ENCODE data around the gene PAAF1. TPM values are rescaled to one million over a fixed set of nuclear protein-coding genes. Genes with fewer than 3 reads are reported as not detected.
A peak's percentile ranks its signal among the peaks of the same experiment; 100 is the strongest.

Gene PAAF1
- total RNA-seq, 1 donor, result 5.4 TPM

GRCh38 chr11:73838443-73839122 lies 38.2 kb upstream of the PAAF1 start:
- Histone ChIP-seq H4K20me1 (ENCODE audit: insufficient read depth, low read length) (no peaks in the 10 kb centered on the region), H3K9me3 (ENCODE audit: low read depth, low read length) (no peaks in the 10 kb centered on the region), H3K36me3 (ENCODE audit: insufficient read depth, low read length) (no peaks in the 10 kb centered on the region), H3K4me1 (ENCODE audit: insufficient read depth, low read length) (peaks cover 10% of the 10 kb centered on the region), H2AFZ (ENCODE audit: low read length) (peak overlapping the region; percentile 18), H3K4me2 (ENCODE audit: insufficient read depth, low read length) (peak overlapping the region; percentile 16), H3K27me3 (ENCODE audit: insufficient read depth, low read length) (no peaks in the 10 kb centered on the region), H3K27ac (ENCODE audit: low read depth, low read length) (no peak overlapping the region), H3K4me3 (ENCODE audit: insufficient read depth, low read length) (no peak overlapping the region), H3K79me2 (ENCODE audit: insufficient read depth, low read length) (no peaks in the 10 kb centered on the region)
- TF ChIP-seq, protein P1, sequence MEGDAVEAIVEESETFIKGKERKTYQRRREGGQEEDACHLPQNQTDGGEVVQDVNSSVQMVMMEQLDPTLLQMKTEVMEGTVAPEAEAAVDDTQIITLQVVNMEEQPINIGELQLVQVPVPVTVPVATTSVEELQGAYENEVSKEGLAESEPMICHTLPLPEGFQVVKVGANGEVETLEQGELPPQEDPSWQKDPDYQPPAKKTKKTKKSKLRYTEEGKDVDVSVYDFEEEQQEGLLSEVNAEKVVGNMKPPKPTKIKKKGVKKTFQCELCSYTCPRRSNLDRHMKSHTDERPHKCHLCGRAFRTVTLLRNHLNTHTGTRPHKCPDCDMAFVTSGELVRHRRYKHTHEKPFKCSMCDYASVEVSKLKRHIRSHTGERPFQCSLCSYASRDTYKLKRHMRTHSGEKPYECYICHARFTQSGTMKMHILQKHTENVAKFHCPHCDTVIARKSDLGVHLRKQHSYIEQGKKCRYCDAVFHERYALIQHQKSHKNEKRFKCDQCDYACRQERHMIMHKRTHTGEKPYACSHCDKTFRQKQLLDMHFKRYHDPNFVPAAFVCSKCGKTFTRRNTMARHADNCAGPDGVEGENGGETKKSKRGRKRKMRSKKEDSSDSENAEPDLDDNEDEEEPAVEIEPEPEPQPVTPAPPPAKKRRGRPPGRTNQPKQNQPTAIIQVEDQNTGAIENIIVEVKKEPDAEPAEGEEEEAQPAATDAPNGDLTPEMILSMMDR (IDR thresholded peaks at IDR 0.05; ENCODE audit: extremely low read depth, low read depth, low read length), result no peak
- no peak for DNase-seq (ENCODE audit: insufficient read length, low spot score, missing footprints)

GRCh38 chr11:73839123-73839457 lies 37.7 kb upstream of the PAAF1 start:
- Histone ChIP-seq H2AFZ (ENCODE audit: low read length) (no peak overlapping the region), H3K27me3 (ENCODE audit: insufficient read depth, low read length) (no peaks in the 10 kb centered on the region), H3K9me3 (ENCODE audit: low read depth, low read length) (no peaks in the 10 kb centered on the region), H3K4me2 (ENCODE audit: insufficient read depth, low read length) (no peak overlapping the region), H3K4me1 (ENCODE audit: insufficient read depth, low read length) (peaks cover 10% of the 10 kb centered on the region), H3K36me3 (ENCODE audit: insufficient read depth, low read length) (no peaks in the 10 kb centered on the region), H4K20me1 (ENCODE audit: insufficient read depth, low read length) (no peaks in the 10 kb centered on the region), H3K27ac (ENCODE audit: low read depth, low read length) (no peak overlapping the region), H3K79me2 (ENCODE audit: insufficient read depth, low read length) (no peaks in the 10 kb centered on the region), H3K4me3 (ENCODE audit: insufficient read depth, low read length) (no peak overlapping the region)
- TF ChIP-seq, protein P1 (IDR thresholded peaks at IDR 0.05; ENCODE audit: extremely low read depth, low read depth, low read length), result no peak
- DNase-seq (ENCODE audit: insufficient read length, low spot score, missing footprints), result no peak

- DNase-seq (ENCODE audit: insufficient read length, low spot score, missing footprints), result peak; percentile 36
- Histone ChIP-seq H3K36me3 (ENCODE audit: insufficient read depth, low read length) (no peaks in the 10 kb centered on the region), H3K79me2 (ENCODE audit: insufficient read depth, low read length) (no peaks in the 10 kb centered on the region), H2AFZ (ENCODE audit: low read length) (no peak overlapping the region), H3K9me3 (ENCODE audit: low read depth, low read length) (no peaks in the 10 kb centered on the region), H3K4me2 (ENCODE audit: insufficient read depth, low read length) (no peak overlapping the region), H3K27ac (ENCODE audit: low read depth, low read length) (no peak overlapping the region), H3K27me3 (ENCODE audit: insufficient read depth, low read length) (no peaks in the 10 kb centered on the region), H3K4me1 (ENCODE audit: insufficient read depth, low read length) (peaks cover 3% of the 10 kb centered on the region), H3K4me3 (ENCODE audit: insufficient read depth, low read length) (no peak overlapping the region), H4K20me1 (ENCODE audit: insufficient read depth, low read length) (no peaks in the 10 kb centered on the region)
- TF ChIP-seq, protein P1 (IDR thresholded peaks at IDR 0.05; ENCODE audit: extremely low read depth, low read depth, low read length), result no peak
These were observed 25.6 kb upstream of the PAAF1 start for GRCh38 chr11:73851046-73851764.

DNA sequence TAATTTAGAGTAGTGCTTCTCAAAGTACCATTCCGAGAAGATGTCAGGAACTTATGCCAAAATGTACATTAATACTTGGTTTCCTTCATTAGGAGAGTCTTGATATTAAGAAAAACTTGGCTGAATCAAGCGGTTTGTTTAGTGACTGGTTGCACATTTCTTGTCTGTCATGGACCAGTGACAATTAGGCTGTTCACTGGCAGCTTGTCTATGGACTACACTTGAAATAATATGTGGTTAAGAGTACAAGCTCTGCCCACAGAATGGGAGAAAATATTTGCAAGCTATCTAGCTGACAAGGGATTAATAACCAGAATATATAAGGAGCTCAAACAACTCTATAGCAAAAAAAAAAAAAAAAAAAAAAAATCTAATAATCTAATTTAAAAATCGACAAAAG lies 24.8 kb upstream of the PAAF1 start:
- peaks cover 3% of the 10 kb centered on the region for H3K4me1 ChIP-seq (ENCODE audit: insufficient read depth, low read length)
- no peak overlapping the region for H3K4me2 ChIP-seq (ENCODE audit: insufficient read depth, low read length)
- H3K4me3 ChIP-seq (ENCODE audit: insufficient read depth, low read length), result no peak overlapping the region
- no peaks in the 10 kb centered on the region for H3K79me2 ChIP-seq (ENCODE audit: insufficient read depth, low read length)
- H3K9me3 ChIP-seq (ENCODE audit: low read depth, low read length), result no peaks in the 10 kb centered on the region
- H3K36me3 ChIP-seq (ENCODE audit: insufficient read depth, low read length), result no peaks in the 10 kb centered on the region
- DNase-seq (ENCODE audit: insufficient read length, low spot score, missing footprints), result no peak
- no peaks in the 10 kb centered on the region for H3K27me3 ChIP-seq (ENCODE audit: insufficient read depth, low read length)
- H3K27ac ChIP-seq (ENCODE audit: low read depth, low read length), result no peak overlapping the region
- TF ChIP-seq, protein P1 (IDR thresholded peaks at IDR 0.05; ENCODE audit: extremely low read depth, low read depth, low read length), result no peak
- H4K20me1 ChIP-seq (ENCODE audit: insufficient read depth, low read length), result no peaks in the 10 kb centered on the region
- H2AFZ ChIP-seq (ENCODE audit: low read length), result no peak overlapping the region

Measured in osteoblast (primary cell).